ENCODE measurements around the gene TMEM119. TPM values are rescaled to one million over a fixed set of nuclear protein-coding genes. Genes with fewer than 3 reads are reported as not detected.

TMEM119 gene
- total RNA-seq, 1 experiment from 2014 or later = not detected

DNA sequence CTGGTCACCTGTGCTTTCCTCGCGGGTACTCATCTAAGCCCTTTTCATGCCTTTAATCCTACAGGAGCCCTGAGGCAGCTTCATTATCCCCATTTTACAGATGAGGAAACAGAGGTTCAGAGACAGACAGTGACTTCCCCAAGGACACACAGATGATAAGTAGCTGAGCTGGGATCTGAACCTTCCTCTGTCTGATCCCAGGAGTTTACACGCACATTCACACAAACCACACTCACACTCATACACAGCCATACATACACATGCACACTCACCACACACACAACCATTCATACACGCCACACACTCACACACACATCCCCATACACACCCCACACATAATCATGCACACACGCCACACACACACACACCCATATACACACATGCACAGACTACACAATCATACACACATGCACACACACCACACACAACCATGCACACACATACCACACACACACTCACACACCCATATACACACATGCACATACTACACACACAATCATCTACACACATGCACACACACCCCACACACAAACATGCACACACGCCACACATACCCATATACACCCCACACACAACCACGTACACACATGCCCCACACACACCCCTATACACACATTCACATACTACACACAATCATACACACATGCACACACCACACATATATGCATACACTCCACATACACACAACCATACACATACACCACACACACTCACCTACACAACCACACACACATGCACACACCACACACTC, 2.7 kb downstream of the TMEM119 start:
- TF ChIP-seq POLR2AphosphoS5 (IDR thresholded peaks at IDR 0.05; ENCODE audit: low read depth, low read length) (no peak), TCF7L2 (IDR thresholded peaks at IDR 0.05; ENCODE audit: low read depth, low read length) (no peak), SIN3A (IDR thresholded peaks at IDR 0.05; ENCODE audit: borderline replicate concordance, insufficient read depth, low read depth, low read length) (no peak)
- TF ChIP-seq, protein P1, sequence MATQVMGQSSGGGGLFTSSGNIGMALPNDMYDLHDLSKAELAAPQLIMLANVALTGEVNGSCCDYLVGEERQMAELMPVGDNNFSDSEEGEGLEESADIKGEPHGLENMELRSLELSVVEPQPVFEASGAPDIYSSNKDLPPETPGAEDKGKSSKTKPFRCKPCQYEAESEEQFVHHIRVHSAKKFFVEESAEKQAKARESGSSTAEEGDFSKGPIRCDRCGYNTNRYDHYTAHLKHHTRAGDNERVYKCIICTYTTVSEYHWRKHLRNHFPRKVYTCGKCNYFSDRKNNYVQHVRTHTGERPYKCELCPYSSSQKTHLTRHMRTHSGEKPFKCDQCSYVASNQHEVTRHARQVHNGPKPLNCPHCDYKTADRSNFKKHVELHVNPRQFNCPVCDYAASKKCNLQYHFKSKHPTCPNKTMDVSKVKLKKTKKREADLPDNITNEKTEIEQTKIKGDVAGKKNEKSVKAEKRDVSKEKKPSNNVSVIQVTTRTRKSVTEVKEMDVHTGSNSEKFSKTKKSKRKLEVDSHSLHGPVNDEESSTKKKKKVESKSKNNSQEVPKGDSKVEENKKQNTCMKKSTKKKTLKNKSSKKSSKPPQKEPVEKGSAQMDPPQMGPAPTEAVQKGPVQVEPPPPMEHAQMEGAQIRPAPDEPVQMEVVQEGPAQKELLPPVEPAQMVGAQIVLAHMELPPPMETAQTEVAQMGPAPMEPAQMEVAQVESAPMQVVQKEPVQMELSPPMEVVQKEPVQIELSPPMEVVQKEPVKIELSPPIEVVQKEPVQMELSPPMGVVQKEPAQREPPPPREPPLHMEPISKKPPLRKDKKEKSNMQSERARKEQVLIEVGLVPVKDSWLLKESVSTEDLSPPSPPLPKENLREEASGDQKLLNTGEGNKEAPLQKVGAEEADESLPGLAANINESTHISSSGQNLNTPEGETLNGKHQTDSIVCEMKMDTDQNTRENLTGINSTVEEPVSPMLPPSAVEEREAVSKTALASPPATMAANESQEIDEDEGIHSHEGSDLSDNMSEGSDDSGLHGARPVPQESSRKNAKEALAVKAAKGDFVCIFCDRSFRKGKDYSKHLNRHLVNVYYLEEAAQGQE (IDR thresholded peaks at IDR 0.05; ENCODE audit: insufficient read depth in 1 of 2, low read depth in 2 of 2, low read length in 1 of 2) = no peak
- TF ChIP-seq, protein P2, sequence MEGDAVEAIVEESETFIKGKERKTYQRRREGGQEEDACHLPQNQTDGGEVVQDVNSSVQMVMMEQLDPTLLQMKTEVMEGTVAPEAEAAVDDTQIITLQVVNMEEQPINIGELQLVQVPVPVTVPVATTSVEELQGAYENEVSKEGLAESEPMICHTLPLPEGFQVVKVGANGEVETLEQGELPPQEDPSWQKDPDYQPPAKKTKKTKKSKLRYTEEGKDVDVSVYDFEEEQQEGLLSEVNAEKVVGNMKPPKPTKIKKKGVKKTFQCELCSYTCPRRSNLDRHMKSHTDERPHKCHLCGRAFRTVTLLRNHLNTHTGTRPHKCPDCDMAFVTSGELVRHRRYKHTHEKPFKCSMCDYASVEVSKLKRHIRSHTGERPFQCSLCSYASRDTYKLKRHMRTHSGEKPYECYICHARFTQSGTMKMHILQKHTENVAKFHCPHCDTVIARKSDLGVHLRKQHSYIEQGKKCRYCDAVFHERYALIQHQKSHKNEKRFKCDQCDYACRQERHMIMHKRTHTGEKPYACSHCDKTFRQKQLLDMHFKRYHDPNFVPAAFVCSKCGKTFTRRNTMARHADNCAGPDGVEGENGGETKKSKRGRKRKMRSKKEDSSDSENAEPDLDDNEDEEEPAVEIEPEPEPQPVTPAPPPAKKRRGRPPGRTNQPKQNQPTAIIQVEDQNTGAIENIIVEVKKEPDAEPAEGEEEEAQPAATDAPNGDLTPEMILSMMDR (IDR thresholded peaks at IDR 0.05) = no peak
- Histone ChIP-seq H3K4me1 (ENCODE audit: control insufficient read depth, insufficient read depth, low read length) (no peaks in the 10 kb centered on the region), H3K27me3 (ENCODE audit: control insufficient read depth, insufficient read depth, low read length) (no peaks in the 10 kb centered on the region), H3K27ac (ENCODE audit: low read length) (no peak overlapping the region), H3K9me3 (ENCODE audit: control insufficient read depth, insufficient read depth, low read depth, low read length) (no peaks in the 10 kb centered on the region), H3K4me3 (ENCODE audit: low read depth in 2 of 2, low read length in 2 of 2) (no peak overlapping the region), H3K36me3 (ENCODE audit: control insufficient read depth, insufficient read depth, low read length) (no peaks in the 10 kb centered on the region)
- intact Hi-C loops (cut with micrococcal nuclease; ENCODE audit: unreplicated experiment) (no loop called here), in situ Hi-C loops (cut with HindIII; ENCODE audit: low pct_unique_long_range_greater_than_20kb, low sequenced_read_pairs) (no loop called here)
- ChIA-PET POLR2A (no interaction called here), CTCF (no interaction called here)
- no peak for DNase-seq (ENCODE audit: low read depth, low spot score)
- no peak for ATAC-seq
- no TSS peak for BruUV-seq (replicated peaks)

DNA sequence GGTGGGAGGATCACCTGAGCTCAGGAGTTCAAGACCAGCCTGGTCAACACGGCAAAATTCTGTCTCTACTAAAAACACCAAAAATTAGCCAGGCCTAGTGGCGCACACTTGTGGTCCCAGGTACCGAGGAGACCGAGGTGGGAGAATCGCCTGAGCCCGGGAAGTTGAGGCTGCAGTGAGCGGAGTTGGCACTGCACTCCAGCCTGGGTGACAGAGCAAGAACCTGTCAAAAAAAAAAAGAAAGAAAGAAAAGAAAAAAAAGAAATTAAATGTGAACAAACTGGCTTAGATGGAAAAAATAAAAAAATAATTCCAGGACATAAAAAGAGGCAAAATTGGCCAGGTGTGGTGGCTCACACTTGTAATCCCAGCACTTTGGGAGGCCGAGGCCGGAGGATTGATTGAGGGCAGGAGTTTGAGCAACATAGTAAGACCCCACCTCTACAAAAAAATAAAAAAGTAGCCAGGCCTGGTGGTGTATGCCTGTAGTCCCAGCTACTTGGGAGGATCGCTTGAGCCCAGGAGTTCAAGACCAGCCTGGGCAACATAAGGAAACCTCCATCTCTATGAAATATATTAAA, 3.5 kb downstream of the TMEM119 start:
- POLR2A ChIA-PET = no interaction called here
- in situ Hi-C loops (cut with HindIII; ENCODE audit: low pct_unique_long_range_greater_than_20kb, low sequenced_read_pairs) = no loop called here
- intact Hi-C loops (cut with micrococcal nuclease; ENCODE audit: unreplicated experiment) = no loop called here

More for the DNA sequence above, 3.5 kb downstream of the TMEM119 start:
- Histone ChIP-seq H3K4me1 (ENCODE audit: control insufficient read depth, insufficient read depth, low read length) (no peaks in the 10 kb centered on the region), H3K27ac (ENCODE audit: low read length) (no peak overlapping the region), H3K27me3 (ENCODE audit: control insufficient read depth, insufficient read depth, low read length) (no peaks in the 10 kb centered on the region), H3K36me3 (ENCODE audit: control insufficient read depth, insufficient read depth, low read length) (no peaks in the 10 kb centered on the region), H3K4me3 (ENCODE audit: low read depth in 2 of 2, low read length in 2 of 2) (no peak overlapping the region), H3K9me3 (ENCODE audit: control insufficient read depth, insufficient read depth, low read depth, low read length) (no peaks in the 10 kb centered on the region)
- ATAC-seq (no peak), DNase-seq (ENCODE audit: low read depth, low spot score) (no peak)
- CTCF ChIA-PET = interaction anchor here (0.8 kb wide), 1 partner anchor 17 kb away, joined by 3 read pairs; no protein-coding TSS in a partner anchor
- no peak for TF ChIP-seq SIN3A (IDR thresholded peaks at IDR 0.05; ENCODE audit: borderline replicate concordance, insufficient read depth, low read depth, low read length)
- TF ChIP-seq, protein P2 (IDR thresholded peaks at IDR 0.05) = no peak
- TF ChIP-seq, protein P1 (IDR thresholded peaks at IDR 0.05; ENCODE audit: insufficient read depth in 1 of 2, low read depth in 2 of 2, low read length in 1 of 2) = no peak
- no TSS peak for BruUV-seq (replicated peaks)

Data from Panc1 (cell line).